DMS53 (cell line): Measurements from ENCODE around the gene SOCS6.
"Not testable (repeated sequence)": the region's sequence is repeated elsewhere in the genome, so short reads cannot be mapped to it uniquely, and the experiment has no call there.

Experiments
- DNase-seq: peaks from one replicate; lab custom pipeline; 2025; lab: John Stamatoyannopoulos, UW

The SOCS6 gene

DNA sequence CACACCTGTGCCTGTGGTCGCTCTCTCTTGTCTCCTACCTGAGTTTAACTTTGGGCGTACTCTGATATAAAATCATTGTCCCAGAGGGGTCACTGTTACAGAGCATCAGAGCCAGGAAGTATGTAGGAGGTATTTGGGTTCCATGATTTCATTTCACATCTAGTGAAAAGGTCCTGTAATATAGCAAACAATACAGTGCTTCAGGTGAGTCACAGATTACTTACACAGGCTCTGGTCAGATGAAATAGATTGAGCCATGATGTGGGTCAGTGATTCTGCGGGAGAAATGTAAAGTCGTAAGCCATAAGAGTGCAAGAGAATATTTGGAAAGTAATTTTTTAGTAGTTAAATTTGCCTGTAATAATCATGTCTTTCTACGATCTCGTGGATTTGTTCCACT is 70.2 kb downstream of the SOCS6 start:
- peak; percentile 44 for DNase-seq

- DNase-seq, result no peak
Observed at GRCh38 chr18:70362258-70362657, 73.4 kb downstream of the SOCS6 start.

DNA sequence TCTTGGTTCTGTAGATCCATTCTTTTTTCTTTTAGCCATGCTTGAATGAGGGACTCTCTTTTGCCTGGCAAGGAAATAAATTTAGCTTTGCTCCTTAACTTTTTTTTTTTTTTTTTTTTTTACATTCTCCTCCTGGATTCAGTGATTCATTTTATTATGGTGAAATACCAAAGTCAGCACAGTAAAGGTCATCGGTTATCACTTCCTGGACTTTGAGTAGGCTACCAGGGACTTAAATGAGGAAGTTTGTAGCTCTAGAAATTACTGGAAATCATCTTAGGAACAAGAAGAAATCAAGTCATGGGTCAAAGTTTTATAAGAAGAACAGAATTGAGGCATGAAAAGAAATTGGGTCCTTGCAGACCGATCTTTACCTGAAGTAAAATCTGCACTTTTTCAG is 75.0 kb downstream of the SOCS6 start:
- DNase-seq, result peak; percentile 38

DNA sequence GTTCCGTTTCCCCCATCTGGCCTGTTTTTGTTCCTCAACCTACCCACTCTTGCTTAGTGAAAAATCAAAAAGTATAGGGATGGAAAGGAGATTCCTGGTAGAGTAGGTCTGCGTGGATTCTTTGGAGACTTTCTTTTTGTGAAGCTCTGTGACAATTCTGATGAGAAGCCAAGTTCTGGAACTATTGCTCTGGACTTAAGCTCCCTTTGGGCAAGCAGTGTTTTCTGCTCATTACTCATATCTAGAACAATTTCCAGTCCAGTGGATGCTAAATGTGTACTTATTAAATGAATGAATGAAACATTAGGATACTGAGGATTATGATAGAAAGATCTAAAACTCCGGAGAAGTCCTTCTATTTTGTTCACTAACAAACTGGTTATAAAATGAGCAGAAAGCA is 76.5 kb downstream of the SOCS6 start:
- no peak for DNase-seq

DNA sequence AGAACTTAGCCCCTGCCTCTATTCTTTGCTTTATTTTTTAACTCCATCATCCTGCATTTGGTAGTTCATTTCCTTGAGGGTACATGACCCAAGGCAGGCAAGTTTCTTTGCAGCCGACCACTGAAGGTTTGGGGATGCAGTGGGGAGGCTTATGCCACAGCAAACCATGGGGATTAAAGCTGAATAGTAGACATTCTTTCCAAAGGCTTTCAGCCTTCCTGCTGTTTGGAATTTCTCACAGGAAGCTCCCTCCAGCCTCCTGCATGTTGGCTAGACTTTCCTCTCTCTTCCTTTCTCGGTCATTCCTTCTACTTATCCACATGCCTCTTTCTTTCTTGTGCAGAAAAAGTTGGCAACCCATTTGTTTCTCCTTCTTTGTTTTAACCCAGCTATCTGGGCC is 77.3 kb downstream of the SOCS6 start:
- no peak for DNase-seq

DNA sequence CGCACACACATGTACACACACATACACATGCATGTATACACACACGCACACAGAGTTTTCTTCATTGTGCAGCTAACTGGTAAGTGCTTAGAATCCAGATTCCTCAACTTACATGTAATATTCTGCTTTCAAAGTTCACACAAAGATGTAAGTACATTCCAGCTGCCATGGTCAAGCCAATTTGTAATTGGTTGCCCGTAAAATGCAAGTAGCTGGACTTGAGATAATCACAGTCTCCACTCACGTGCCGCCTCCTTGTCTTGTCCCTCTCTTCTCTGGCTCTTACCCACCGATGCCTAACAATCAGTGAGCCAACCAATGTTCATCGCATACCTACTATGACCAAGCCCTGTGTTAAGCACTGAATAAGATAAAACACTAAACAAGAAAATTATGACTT is 77.8 kb downstream of the SOCS6 start:
- no peak for DNase-seq

GRCh38 chr18:70367344-70367743 is 78.5 kb downstream of the SOCS6 start:
- DNase-seq, result not testable (repeated sequence)

DNA sequence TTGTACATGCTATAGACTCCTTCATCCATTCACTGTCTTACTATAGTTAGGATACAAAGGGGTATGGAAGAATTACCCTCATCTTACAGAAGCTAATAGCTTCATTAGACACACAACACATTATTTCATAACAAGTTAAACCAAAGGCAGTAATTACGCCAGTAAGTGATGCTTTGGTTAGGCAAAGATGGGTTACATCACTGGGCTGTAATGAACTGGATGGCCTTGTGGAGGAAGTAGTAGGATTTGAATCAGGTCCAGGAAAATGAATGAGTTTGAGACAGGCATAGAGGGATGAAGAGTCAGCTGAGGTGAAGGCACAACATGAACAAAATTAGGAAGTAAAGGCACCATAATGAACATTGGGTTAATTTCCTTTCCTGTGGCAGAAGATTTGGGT is 80.1 kb downstream of the SOCS6 start:
- DNase-seq, result no peak

- peak; percentile 92 for DNase-seq
Observed at GRCh38 chr18:70370762-70371733, 82.2 kb downstream of the SOCS6 start.

- no peak for DNase-seq
Observed at GRCh38 chr18:70371908-70372307, 83.1 kb downstream of the SOCS6 start.

DNA sequence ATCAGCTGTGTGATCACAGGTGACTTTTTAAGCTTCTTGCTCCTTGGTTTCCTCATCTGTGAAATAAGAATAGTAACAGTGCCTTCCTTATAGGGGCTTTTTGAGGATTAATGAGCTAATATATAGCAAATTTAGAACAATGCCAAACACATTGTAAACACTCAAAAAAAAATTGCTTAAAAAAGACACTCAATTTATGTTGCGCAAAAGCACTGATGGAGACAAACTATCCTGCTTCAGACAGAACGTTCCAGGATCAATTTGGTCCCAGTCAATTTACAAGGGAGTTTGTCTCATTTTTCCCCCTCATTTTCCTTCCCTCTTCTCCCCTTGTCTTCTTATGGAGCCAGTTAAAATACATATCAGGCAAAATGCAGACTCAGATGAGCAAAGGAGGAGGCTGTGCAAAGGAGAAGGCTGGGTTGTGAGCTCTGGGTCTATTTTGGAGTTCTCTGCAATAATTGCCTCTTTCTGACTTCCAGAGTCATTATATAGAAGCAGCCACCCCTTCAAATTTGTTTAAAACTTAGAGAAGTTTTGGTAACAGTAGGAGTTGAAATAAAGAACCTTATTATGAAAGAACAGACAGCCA is 83.7 kb downstream of the SOCS6 start:
- DNase-seq, result no peak

- DNase-seq, result peak; percentile 62
Observed at GRCh38 chr18:70373042-70373519, 84.2 kb downstream of the SOCS6 start.

DNA sequence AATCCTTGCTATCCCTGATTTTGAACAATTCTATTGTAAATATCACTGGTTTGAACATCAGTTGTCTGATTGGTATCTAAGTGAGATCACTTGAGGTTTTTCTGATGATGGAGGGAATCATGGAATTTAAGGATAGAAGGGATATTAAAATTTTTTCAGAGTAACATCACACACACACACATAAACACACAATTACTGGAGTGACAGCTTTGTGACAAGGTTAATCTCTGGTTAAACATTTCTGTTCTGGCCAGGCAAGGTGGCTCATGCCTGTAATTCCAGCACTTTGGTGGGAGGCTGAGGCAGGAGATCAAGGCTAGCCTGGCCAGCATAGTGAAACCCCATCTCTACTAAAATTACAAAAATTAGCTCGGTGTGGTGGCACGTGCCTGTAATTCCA is 85.3 kb downstream of the SOCS6 start:
- peak; percentile 24 for DNase-seq

GRCh38 chr18:70376137-70376913 is 87.5 kb downstream of the SOCS6 start:
- peak; percentile 92 for DNase-seq

DNA sequence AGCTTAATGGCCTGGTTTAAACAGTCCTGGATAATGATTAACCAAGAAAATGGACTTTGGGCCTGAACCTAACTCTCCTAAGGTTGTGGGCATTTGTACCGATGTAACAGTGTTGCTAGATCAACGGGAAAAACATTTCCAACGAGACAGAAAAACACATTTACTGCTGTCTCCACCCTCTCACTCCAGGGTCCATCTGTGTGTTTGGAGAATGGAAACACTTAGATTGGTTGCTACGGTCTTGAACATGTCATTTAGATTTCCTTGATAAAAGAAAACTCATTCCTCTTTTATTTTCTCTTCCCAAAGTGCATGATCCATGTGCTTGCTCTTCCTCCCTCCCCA is 88.0 kb downstream of the SOCS6 start:
- peak; percentile 100 for DNase-seq

DNA sequence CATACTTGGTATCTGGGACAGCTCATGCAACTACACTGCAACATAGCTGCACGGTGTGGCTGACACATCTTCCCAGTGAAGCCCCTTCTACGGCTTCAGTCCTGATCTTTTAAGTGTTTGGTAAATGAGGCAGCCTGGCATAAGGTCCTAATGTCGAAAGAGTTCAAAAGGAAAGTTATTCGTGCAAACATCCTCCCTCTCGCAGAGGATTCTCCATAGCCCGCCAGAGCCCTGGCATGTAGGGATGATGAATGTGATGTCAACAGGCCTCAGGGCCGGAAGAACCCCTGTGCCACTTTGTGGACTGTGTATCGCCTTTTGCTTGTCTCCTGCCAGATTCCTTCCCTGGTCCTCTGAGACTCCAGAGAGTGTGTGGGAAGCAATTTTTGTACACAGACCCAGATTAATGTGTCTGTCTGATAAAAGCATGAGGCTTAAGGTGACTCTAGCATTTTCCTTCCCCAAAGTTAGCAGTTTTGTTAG is 88.5 kb downstream of the SOCS6 start:
- peak; percentile 89 for DNase-seq

GRCh38 chr18:70377857-70378701 is 89.2 kb downstream of the SOCS6 start:
- DNase-seq, result peak; percentile 64
